A549 (cell line): ENCODE results near the gene TMTC1.

Experiments
- CBX2 ChIP-seq: fragments of 200-600 bp; sonication (generic); IDR thresholded peaks from 2 replicates; pipeline ENCODE4 v1.6.1; 2016; ENCODE audit warnings: low read depth, mild to moderate bottlenecking, borderline replicate concordance
- CBX8 ChIP-seq: fragments of 200-600 bp; sonication (generic); IDR thresholded peaks from 2 replicates; pipeline ENCODE4 v1.6.1; 2016
- CEBPB ChIP-seq, 2 experiments: fragments of >200 bp in 1 of 2; sonication (Bioruptor Twin) in 1 of 2; formaldehyde crosslinking in 1 of 2; IDR thresholded peaks; 2 replicates each; pipeline ENCODE4 v1.6.1; 2012 to 2016
- CHD4 ChIP-seq: fragments of 200-600 bp; sonication (generic); IDR thresholded peaks from 2 replicates; pipeline ENCODE4 v1.6.1; 2016; ENCODE audit warnings: antibody characterized with exemption, mild to moderate bottlenecking, borderline replicate concordance
- JUN ChIP-seq, 2 experiments: fragments of >200 bp; sonication (Bioruptor Twin); formaldehyde crosslinking; IDR thresholded peaks; 2 replicates in 1 of 2; 3 replicates in 1 of 2; pipeline ENCODE4 v1.6.1; 2016 to 2017
- PHF8 ChIP-seq: fragments of 200-600 bp; sonication (generic); IDR thresholded peaks from 2 replicates; pipeline ENCODE4 v1.6.1; 2016; ENCODE audit warnings: low read depth, mild to moderate bottlenecking, antibody characterized with exemption, moderate library complexity, borderline replicate concordance
- POLR2A ChIP-seq: IDR thresholded peaks from 2 replicates; pipeline ENCODE4 v1.6.1; 2012; ENCODE audit warnings: mild to moderate bottlenecking, low read length
- POLR2AphosphoS2 ChIP-seq: conservative IDR thresholded peaks from 2 replicates; pipeline ENCODE4 v1.6.1; 2012; ENCODE audit warnings: low read length, improper control_type of control experiment, inconsistent platforms
- RAD21 ChIP-seq, 2 experiments: fragments of >200 bp in 1 of 2; sonication (Bioruptor Twin) in 1 of 2; formaldehyde crosslinking in 1 of 2; IDR thresholded peaks in 1 of 2; conservative IDR thresholded peaks in 1 of 2; 2 replicates in 1 of 2; 3 replicates in 1 of 2; pipeline ENCODE4 v1.6.1; 2012 to 2018; ENCODE audit warnings: inconsistent platforms in 1 of 2
- RARB ChIP-seq: fragments of 250-450 bp; sonication (Bioruptor Pico); IDR thresholded peaks from 2 replicates; pipeline ENCODE4 v1.8.0; 2021; ENCODE audit warnings: mild to moderate bottlenecking, moderate library complexity
- RNF2 ChIP-seq: fragments of 200-600 bp; sonication (generic); IDR thresholded peaks from 2 replicates; pipeline ENCODE4 v1.6.1; 2016; ENCODE audit warnings: low read depth, mild to moderate bottlenecking, antibody characterized with exemption, moderate library complexity, borderline replicate concordance
- TF ChIP-seq, protein P1 (sequence below): fragments of >200 bp; sonication (Bioruptor Twin); formaldehyde crosslinking; IDR thresholded peaks from 3 replicates; pipeline ENCODE4 v1.5.1; 2016

DNA sequence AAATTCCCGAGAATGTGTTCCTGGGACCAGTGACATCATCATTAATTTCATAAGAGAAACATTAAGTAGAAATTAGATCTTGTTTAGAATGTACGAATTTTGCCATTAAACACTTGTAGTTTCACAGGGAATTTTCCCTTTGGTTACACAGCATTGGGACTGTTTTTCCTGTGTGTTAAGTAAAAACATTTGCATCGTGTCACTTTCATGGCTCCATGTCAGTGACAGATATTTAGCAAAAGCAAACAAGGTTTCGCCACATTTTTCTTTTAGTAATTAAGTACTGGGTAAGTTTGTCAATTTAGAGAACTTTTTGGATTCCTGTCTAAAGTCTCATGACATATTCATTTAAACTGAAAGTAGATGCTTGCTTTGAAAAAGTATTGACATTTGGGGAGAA is 240.7 kb downstream of the TMTC1 start:
- TF ChIP-seq CBX2 (no peak), POLR2A (no peak), JUN (IDR thresholded peaks at IDR 0.05) (no peak), CHD4 (no peak), RNF2 (no peak), RARB (no peak), POLR2AphosphoS2 (no peak), CEBPB (IDR thresholded peaks at IDR 0.05) (no peak), CBX8 (no peak), PHF8 (no peak), RAD21 (conservative IDR thresholded peaks at IDR 0.05 in 1 of 2, IDR thresholded peaks at IDR 0.05 in 1 of 2) (no peak)
- TF ChIP-seq, protein P1, sequence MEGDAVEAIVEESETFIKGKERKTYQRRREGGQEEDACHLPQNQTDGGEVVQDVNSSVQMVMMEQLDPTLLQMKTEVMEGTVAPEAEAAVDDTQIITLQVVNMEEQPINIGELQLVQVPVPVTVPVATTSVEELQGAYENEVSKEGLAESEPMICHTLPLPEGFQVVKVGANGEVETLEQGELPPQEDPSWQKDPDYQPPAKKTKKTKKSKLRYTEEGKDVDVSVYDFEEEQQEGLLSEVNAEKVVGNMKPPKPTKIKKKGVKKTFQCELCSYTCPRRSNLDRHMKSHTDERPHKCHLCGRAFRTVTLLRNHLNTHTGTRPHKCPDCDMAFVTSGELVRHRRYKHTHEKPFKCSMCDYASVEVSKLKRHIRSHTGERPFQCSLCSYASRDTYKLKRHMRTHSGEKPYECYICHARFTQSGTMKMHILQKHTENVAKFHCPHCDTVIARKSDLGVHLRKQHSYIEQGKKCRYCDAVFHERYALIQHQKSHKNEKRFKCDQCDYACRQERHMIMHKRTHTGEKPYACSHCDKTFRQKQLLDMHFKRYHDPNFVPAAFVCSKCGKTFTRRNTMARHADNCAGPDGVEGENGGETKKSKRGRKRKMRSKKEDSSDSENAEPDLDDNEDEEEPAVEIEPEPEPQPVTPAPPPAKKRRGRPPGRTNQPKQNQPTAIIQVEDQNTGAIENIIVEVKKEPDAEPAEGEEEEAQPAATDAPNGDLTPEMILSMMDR = no peak
